ENCODE results near the gene LETM1.

LETM1 gene

DNA sequence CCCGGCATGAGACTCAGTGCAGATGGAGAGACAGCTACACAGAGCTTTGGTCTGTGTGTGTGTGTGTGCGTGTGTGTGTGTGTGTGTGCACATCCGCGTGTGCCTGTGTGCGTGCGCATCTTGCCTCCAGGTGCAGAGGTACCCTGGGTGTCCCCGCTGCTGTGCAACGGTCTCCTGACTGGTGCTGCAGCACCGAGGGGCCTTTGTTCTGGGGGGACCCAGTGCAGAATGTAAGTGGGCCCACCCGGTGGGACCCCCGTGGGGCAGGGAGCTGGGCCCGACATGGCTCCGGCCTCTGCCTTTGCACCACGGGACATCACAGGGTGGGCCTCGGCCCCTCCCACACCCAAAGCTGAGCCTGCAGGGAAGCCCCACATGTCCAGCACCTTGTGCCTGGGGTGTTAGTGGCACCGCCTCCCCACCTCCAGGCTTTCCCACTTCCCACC, 48.6 kb downstream of the LETM1 start:
- DNase-seq (ENCODE audit: extremely low read depth, insufficient read length) = no peak
- Histone ChIP-seq H3K36me3 (ENCODE audit: control insufficient read depth, insufficient read depth, low read length) (no peaks in the 10 kb centered on the region; the same call in 1 of the 2 replicates), H3K27me3 (replicated peaks; ENCODE audit: control insufficient read depth, insufficient read depth, low read length) (no peaks in the 10 kb centered on the region), H3K4me3 (replicated peaks; ENCODE audit: low read depth, low read length) (no peak overlapping the region)
- TF ChIP-seq, protein P1, sequence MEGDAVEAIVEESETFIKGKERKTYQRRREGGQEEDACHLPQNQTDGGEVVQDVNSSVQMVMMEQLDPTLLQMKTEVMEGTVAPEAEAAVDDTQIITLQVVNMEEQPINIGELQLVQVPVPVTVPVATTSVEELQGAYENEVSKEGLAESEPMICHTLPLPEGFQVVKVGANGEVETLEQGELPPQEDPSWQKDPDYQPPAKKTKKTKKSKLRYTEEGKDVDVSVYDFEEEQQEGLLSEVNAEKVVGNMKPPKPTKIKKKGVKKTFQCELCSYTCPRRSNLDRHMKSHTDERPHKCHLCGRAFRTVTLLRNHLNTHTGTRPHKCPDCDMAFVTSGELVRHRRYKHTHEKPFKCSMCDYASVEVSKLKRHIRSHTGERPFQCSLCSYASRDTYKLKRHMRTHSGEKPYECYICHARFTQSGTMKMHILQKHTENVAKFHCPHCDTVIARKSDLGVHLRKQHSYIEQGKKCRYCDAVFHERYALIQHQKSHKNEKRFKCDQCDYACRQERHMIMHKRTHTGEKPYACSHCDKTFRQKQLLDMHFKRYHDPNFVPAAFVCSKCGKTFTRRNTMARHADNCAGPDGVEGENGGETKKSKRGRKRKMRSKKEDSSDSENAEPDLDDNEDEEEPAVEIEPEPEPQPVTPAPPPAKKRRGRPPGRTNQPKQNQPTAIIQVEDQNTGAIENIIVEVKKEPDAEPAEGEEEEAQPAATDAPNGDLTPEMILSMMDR (IDR thresholded peaks at IDR 0.05; ENCODE audit: insufficient read depth, low read length, poor library complexity, severe bottlenecking) = no peak

DNA sequence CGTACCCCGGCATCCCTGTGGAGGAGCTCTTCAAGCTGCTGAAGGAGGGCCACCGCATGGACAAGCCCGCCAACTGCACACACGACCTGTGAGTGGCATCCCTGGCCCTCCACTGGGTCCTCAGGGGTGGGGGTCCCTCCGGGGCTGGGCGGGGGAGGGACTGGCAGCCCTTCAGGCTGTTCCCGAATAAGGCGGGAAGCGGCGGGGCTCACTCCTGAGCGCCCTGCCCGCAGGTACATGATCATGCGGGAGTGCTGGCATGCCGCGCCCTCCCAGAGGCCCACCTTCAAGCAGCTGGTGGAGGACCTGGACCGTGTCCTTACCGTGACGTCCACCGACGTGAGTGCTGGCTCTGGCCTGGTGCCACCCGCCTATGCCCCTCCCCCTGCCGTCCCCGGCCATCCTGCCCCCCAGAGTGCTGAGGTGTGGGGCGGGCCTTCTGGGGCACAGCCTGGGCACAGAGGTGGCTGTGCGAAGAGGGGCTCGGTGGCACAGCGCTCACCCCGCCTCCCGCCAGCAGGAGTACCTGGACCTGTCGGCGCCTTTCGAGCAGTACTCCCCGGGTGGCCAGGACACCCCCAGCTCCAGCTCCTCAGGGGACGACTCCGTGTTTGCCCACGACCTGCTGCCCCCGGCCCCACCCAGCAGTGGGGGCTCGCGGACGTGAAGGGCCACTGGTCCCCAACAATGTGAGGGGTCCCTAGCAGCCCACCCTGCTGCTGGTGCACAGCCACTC, 49.2 kb downstream of the LETM1 start:
- TF ChIP-seq, protein P1 (IDR thresholded peaks at IDR 0.05; ENCODE audit: insufficient read depth, low read length, poor library complexity, severe bottlenecking) = no peak
- no peak overlapping the region for H3K4me3 ChIP-seq (replicated peaks; ENCODE audit: low read depth, low read length)
- no peaks in the 10 kb centered on the region for H3K36me3 ChIP-seq (ENCODE audit: control insufficient read depth, insufficient read depth, low read length)
- no peak for DNase-seq (ENCODE audit: extremely low read depth, insufficient read length)
- no peaks in the 10 kb centered on the region for H3K27me3 ChIP-seq (replicated peaks; ENCODE audit: control insufficient read depth, insufficient read depth, low read length)

DNA sequence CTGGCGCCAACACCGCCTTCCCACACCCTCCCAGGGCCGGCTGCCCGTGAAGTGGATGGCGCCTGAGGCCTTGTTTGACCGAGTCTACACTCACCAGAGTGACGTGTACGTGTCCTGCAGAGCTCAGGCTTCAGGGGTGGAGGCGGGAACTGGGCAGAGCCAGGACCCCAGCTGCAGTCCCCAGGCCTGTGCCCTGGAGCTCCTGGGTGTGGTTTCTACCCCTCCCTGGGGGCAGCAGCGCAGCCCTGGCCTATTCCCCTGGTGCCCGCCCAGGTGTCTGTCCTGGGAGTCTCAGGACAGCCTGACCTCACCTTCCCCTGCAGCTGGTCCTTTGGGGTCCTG, 49.8 kb downstream of the LETM1 start:
- Histone ChIP-seq H3K36me3 (ENCODE audit: control insufficient read depth, insufficient read depth, low read length) (no peaks in the 10 kb centered on the region), H3K27me3 (replicated peaks; ENCODE audit: control insufficient read depth, insufficient read depth, low read length) (no peaks in the 10 kb centered on the region), H3K4me3 (replicated peaks; ENCODE audit: low read depth, low read length) (no peak overlapping the region)
- TF ChIP-seq, protein P1 (IDR thresholded peaks at IDR 0.05; ENCODE audit: insufficient read depth, low read length, poor library complexity, severe bottlenecking) = no peak
- DNase-seq (ENCODE audit: extremely low read depth, insufficient read length) = no peak

DNA sequence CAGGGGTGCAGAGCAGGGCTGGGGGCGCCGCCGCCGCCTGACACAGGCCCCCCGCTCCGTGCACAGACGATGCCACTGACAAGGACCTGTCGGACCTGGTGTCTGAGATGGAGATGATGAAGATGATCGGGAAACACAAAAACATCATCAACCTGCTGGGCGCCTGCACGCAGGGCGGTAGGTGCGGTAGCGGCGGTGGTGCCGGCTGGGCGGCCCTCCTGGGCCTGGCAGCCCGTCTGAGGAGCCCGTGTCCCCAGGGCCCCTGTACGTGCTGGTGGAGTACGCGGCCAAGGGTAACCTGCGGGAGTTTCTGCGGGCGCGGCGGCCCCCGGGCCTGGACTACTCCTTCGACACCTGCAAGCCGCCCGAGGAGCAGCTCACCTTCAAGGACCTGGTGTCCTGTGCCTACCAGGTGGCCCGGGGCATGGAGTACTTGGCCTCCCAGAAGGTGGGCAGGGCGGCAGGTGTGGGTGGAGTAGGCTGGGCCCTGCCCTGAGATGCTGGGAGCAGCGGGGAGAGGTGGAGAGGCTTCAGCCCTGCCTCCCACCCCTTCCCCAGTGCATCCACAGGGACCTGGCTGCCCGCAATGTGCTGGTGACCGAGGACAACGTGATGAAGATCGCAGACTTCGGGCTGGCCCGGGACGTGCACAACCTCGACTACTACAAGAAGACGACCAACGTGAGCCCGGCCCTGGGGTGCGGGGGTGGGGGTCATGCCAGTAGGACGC, 50.3 kb downstream of the LETM1 start:
- TF ChIP-seq, protein P1 (IDR thresholded peaks at IDR 0.05; ENCODE audit: insufficient read depth, low read length, poor library complexity, severe bottlenecking) = no peak
- Histone ChIP-seq H3K4me3 (replicated peaks; ENCODE audit: low read depth, low read length) (no peak overlapping the region), H3K36me3 (ENCODE audit: control insufficient read depth, insufficient read depth, low read length) (no peaks in the 10 kb centered on the region), H3K27me3 (replicated peaks; ENCODE audit: control insufficient read depth, insufficient read depth, low read length) (no peaks in the 10 kb centered on the region)
- DNase-seq (ENCODE audit: extremely low read depth, insufficient read length) = no peak

DNA sequence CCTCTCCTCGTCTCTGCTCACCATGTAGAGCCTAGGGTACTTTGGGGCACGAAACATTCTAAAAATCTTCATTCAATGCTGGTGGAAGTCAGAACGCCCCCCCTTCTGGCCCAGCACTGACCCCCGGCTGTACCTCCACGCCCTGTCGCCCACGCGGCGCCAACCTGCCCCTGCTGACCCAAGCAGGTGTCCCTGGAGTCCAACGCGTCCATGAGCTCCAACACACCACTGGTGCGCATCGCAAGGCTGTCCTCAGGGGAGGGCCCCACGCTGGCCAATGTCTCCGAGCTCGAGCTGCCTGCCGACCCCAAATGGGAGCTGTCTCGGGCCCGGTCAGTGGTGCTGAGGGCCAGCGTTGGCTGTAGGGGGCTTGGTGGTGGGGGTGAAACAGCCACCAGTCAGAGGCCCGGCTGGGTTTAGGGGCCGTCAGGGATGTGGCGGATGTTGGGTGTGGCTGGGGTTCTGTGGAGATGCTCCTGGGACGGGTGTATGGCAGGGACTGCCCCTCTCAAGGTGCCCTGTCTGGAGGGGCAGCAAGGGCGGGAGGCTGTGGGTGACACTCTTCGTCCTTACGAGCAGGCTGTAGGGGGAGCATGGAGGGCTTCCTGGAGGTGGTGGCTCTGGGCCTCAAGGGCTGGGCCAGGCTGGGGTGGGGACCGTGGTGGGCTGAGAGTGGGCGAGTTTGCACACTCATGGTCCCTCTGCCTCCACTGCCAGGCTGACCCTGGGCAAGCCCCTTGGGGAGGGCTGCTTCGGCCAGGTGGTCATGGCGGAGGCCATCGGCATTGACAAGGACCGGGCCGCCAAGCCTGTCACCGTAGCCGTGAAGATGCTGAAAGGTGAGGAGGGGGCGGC, 51.1 kb downstream of the LETM1 start:
- Histone ChIP-seq H3K27me3 (replicated peaks; ENCODE audit: control insufficient read depth, insufficient read depth, low read length) (no peaks in the 10 kb centered on the region), H3K36me3 (ENCODE audit: control insufficient read depth, insufficient read depth, low read length) (no peaks in the 10 kb centered on the region), H3K4me3 (replicated peaks; ENCODE audit: low read depth, low read length) (no peak overlapping the region)
- TF ChIP-seq, protein P1 (IDR thresholded peaks at IDR 0.05; ENCODE audit: insufficient read depth, low read length, poor library complexity, severe bottlenecking) = no peak
- no peak for DNase-seq (ENCODE audit: extremely low read depth, insufficient read length)

All from GM06990 (cell line).